Measurements from ENCODE around the gene GRHPR.

Gene GRHPR

DNA sequence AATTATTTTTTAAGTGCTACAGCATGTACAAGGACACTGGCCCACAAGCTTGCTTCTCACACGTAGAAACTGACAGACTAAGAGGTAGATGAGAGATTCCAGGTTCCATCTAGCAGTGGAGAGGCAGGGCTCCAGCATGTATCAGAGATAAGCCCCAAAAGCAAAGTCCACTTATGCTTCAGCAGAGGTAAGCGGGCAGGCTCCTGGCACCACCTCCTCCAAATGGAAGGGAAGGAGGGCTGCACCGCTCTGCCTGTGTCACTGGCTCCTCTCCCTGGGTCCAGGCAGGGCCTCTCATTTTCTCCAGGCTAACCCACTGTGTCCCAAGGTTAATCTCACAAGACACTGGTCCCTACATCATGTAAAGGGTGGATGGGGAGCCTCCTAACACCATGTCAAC is 15.9 kb downstream of the GRHPR start:
- H3K79me2 ChIP-seq (ENCODE audit: insufficient read depth, low read length), result peaks cover 30% of the 10 kb centered on the region
- no peaks in the 10 kb centered on the region; the same call in 1 of the 2 replicates for H4K20me1 ChIP-seq (ENCODE audit: low read depth, low read length)
- H3K27me3 ChIP-seq (ENCODE audit: low read length), result no peaks in the 10 kb centered on the region
- H3K9me2 ChIP-seq (replicated peaks; ENCODE audit: insufficient read depth, low read length), result no peaks in the 10 kb centered on the region
- TF ChIP-seq, protein P1, sequence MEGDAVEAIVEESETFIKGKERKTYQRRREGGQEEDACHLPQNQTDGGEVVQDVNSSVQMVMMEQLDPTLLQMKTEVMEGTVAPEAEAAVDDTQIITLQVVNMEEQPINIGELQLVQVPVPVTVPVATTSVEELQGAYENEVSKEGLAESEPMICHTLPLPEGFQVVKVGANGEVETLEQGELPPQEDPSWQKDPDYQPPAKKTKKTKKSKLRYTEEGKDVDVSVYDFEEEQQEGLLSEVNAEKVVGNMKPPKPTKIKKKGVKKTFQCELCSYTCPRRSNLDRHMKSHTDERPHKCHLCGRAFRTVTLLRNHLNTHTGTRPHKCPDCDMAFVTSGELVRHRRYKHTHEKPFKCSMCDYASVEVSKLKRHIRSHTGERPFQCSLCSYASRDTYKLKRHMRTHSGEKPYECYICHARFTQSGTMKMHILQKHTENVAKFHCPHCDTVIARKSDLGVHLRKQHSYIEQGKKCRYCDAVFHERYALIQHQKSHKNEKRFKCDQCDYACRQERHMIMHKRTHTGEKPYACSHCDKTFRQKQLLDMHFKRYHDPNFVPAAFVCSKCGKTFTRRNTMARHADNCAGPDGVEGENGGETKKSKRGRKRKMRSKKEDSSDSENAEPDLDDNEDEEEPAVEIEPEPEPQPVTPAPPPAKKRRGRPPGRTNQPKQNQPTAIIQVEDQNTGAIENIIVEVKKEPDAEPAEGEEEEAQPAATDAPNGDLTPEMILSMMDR (IDR thresholded peaks at IDR 0.05; ENCODE audit: insufficient read depth, low read length, poor library complexity, severe bottlenecking), result no peak
- TF ChIP-seq EZH2phosphoT487 (conservative IDR thresholded peaks at IDR 0.05; ENCODE audit: low read length), result no peak
- H3K4me2 ChIP-seq (ENCODE audit: low read depth, low read length, poor library complexity, severe bottlenecking), result no peak overlapping the region
- no peak overlapping the region for H2AFZ ChIP-seq (ENCODE audit: low read depth, low read length, severe bottlenecking)
- H3F3A ChIP-seq (ENCODE audit: insufficient read depth), result peaks cover 30% of the 10 kb centered on the region
- no peak overlapping the region for H3K27ac ChIP-seq (ENCODE audit: low read depth, low read length)
- no peak overlapping the region for H3K9ac ChIP-seq (ENCODE audit: low read length)
- no peak overlapping the region for H3K4me3 ChIP-seq (ENCODE audit: insufficient read depth, low read length, poor library complexity, severe bottlenecking)
- peaks cover 33% of the 10 kb centered on the region for H3K36me3 ChIP-seq (ENCODE audit: low read length)
- no peaks in the 10 kb centered on the region for H3K9me3 ChIP-seq (ENCODE audit: insufficient read depth, low read length)

DNA sequence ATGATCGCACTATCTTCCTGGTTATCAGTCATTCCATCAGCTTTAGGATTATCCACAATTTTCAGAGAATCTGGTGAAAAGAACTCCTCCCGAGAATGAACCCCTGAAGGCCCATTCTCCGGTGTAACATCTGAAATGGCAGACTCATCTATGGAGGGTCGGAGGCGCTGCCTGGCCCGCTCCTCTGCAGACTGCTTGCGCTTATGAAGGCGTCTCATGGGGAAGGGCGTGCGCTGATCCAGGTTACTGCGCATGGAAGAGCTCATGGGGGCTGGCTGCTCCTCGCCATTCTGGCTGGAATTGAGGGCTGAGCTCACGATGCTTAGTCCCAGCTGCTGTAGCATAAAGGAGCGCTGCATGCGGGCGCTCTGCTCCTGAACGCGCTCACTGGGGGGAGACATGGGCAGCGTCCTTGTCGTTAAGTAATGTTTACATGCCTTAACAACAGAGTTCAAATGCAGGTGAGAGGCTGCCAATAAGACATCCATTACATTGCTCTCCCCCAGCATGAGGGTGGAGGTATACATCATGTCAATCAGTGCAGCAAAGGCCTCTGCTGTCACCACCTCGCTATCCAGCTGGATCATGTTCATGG is 19.4 kb downstream of the GRHPR start:
- TF ChIP-seq EZH2phosphoT487 (conservative IDR thresholded peaks at IDR 0.05; ENCODE audit: low read length), result no peak
- TF ChIP-seq, protein P1 (IDR thresholded peaks at IDR 0.05; ENCODE audit: insufficient read depth, low read length, poor library complexity, severe bottlenecking), result no peak
- H3K4me3 ChIP-seq (ENCODE audit: insufficient read depth, low read length, poor library complexity, severe bottlenecking), result no peak overlapping the region
- H3K9ac ChIP-seq (ENCODE audit: low read length), result no peak overlapping the region
- H3K36me3 ChIP-seq (ENCODE audit: low read length), result peaks cover 28% of the 10 kb centered on the region
- no peaks in the 10 kb centered on the region for H3K27me3 ChIP-seq (ENCODE audit: low read length)
- peaks cover 30% of the 10 kb centered on the region for H3F3A ChIP-seq (ENCODE audit: insufficient read depth)
- no peaks in the 10 kb centered on the region for H3K9me2 ChIP-seq (replicated peaks; ENCODE audit: insufficient read depth, low read length)
- no peak overlapping the region for H3K4me2 ChIP-seq (ENCODE audit: low read depth, low read length, poor library complexity, severe bottlenecking)
- no peak overlapping the region for H2AFZ ChIP-seq (ENCODE audit: low read depth, low read length, severe bottlenecking)
- H3K27ac ChIP-seq (ENCODE audit: low read depth, low read length), result no peak overlapping the region
- peaks cover 48% of the 10 kb centered on the region for H3K79me2 ChIP-seq (ENCODE audit: insufficient read depth, low read length)
- no peaks in the 10 kb centered on the region for H3K9me3 ChIP-seq (ENCODE audit: insufficient read depth, low read length)
- peaks cover 6% of the 10 kb centered on the region; the same call in 1 of the 2 replicates for H4K20me1 ChIP-seq (ENCODE audit: low read depth, low read length)

DNA sequence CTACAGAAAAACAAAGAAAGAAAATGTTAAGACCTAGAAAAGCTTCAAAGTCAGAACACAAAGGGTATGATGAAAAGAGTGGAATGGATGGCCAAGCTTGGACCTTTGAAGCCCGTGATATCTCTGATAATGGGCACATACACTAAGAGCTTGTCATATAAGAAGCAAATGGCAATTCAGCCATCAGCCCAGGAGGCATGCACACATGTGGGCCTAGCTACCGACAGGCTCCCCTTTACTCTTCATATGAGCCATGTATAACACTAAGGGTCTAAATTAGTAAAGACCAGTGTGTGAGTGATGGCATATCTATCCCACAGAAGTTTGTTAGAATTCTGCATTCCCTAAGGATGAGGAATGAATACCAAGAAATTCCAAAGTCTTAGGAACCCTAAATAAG is 20.1 kb downstream of the GRHPR start:
- no peaks in the 10 kb centered on the region for H3K9me2 ChIP-seq (replicated peaks; ENCODE audit: insufficient read depth, low read length)
- H4K20me1 ChIP-seq (ENCODE audit: low read depth, low read length), result peaks cover 6% of the 10 kb centered on the region; the same call in 1 of the 2 replicates
- TF ChIP-seq, protein P1 (IDR thresholded peaks at IDR 0.05; ENCODE audit: insufficient read depth, low read length, poor library complexity, severe bottlenecking), result no peak
- H3K9ac ChIP-seq (ENCODE audit: low read length), result no peak overlapping the region
- H3K9me3 ChIP-seq (ENCODE audit: insufficient read depth, low read length), result no peaks in the 10 kb centered on the region
- H3K79me2 ChIP-seq (ENCODE audit: insufficient read depth, low read length), result peaks cover 50% of the 10 kb centered on the region
- H3K4me3 ChIP-seq (ENCODE audit: insufficient read depth, low read length, poor library complexity, severe bottlenecking), result no peak overlapping the region
- peaks cover 22% of the 10 kb centered on the region for H3K36me3 ChIP-seq (ENCODE audit: low read length)
- H2AFZ ChIP-seq (ENCODE audit: low read depth, low read length, severe bottlenecking), result no peak overlapping the region
- no peak overlapping the region for H3K4me2 ChIP-seq (ENCODE audit: low read depth, low read length, poor library complexity, severe bottlenecking)
- no peaks in the 10 kb centered on the region for H3K27me3 ChIP-seq (ENCODE audit: low read length)
- peaks cover 25% of the 10 kb centered on the region for H3F3A ChIP-seq (ENCODE audit: insufficient read depth)
- no peak overlapping the region for H3K27ac ChIP-seq (ENCODE audit: low read depth, low read length)
